Glomerular endothelial cell (primary cell): ENCODE results near the gene LIN9. TPM values are rescaled to one million over a fixed set of nuclear protein-coding genes. Genes with fewer than 3 reads are reported as not detected.

ENCODE experiments used
- DNase-seq: peaks from one replicate; pipeline ENCODE4 v3.0.0-alpha.2; 2011; ENCODE audit warnings: low read depth, low spot score; ENCODE audit errors: extremely low read depth
- total RNA-seq: library from RNA; depleted of rRNA; stranded (reverse); fragments of >200 nt; gene quantifications from 2 replicates; pipeline ENCODE4 v1.2.3, GENCODE V29; 2015

The LIN9 gene
- total RNA-seq, 1 donor from 2014 or later, result 3.6 TPM

DNA sequence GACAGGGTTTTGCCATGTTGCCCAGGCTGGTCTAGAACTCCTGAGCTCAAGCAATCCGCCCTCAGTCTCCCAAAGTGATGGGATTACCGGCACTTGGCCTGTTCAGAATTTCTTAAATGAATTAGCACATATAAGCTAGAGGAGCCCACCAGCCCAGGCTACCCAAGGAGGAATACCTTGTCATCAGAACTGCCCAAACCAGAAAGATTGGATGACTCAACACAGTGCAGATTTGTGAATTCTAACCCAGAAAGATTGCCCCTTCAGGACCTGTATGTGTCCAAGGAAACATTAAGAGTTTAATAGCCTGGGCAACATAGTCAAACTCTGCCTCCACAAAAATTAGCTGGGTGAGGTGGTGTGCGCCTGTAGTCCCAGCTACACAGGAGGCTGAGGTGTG, 14.0 kb upstream of the LIN9 start:
- no peak for DNase-seq

DNA sequence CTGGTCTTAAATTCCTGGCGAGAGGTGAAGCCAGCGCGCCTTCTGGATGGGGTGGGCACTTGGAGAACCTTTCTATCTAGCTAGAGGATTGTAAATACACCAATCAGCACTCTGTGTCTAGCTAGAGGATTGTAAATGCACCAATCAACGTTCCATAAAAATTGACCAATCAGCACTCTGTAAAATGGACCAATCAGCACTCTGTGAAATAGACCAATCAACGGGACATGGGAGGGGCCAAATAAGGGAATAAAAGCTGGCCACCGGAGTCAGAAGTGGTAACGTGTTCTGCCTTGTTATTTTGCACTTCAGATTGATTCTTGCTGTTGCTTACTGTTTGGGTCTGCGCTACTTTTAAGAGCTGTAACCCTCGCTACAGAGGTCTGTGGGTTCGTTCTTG, 12.0 kb upstream of the LIN9 start:
- no peak for DNase-seq

DNA sequence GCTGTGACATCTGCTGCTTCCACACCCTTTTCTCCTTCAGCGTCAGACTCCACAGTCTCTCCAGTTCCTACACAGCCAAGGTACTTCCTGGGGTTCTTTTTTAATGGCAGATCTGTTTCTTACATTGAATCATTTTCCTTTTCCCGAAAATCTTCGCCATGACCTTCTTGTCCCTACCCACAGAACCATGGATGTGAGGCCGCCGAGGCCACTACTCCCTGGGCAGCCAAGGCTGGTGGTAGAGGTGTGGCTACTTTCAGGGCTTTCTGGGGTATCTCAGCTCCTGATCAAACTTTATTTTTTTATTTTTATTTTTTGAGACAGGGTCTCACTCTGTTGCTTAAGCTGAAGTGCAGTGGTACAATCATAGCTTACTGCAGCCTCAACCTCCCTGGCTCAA, 9.5 kb upstream of the LIN9 start:
- DNase-seq, result no peak

DNA sequence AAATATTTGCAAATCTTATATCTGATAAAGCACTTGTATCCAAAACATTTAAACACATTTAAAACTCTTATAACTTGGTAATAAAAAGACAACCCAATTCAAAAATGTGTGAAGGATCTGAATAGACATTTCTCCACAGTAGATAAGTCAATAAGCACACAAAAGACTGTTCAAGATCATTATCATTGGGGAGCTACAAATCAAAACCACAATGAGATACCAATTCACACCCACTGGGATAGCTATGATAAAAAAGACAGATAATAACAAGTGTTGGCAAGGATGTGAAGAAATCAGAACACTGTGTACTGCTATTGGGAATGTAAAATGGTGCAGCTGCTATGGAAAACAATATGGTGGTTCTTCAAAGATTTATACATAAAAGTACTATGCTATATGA, 5.1 kb upstream of the LIN9 start:
- DNase-seq, result no peak

DNA sequence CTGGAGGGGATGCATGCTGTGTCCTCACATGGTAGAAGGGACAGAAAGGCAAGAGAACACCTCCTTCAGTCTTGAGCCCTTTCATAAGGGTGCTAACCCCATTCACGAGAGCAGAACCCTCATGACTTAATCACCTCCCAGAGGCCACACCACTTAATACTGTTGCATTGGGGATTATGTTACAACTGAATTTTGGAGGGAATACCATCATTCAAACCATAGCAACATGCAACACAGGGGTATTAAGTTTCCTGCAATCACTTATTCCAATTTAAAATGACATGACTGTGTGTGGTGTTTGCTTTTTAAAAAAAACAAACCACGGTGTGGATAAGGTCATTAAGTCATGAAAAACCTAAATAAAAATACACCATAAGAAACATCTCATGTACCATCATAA, 3.1 kb upstream of the LIN9 start:
- no peak for DNase-seq

DNA sequence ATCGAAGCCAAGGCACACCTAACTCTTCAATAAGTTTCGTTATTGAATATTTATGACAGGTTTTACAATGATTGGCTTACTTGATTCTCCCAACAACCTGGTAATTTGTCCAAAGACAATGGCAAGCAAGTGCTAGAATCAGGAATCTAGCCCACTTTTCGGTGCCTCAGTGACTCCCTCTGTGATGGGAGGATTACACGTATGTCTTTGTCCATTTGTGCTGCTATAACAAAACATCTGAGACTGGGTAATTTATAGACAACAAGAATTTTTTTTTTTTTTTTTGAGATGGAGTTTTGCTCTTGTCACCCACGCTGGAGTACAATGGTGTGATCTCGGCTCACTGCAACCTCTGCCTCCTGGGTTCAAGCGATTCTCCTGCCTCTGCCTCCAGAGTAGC, 2.4 kb upstream of the LIN9 start:
- no peak for DNase-seq

DNA sequence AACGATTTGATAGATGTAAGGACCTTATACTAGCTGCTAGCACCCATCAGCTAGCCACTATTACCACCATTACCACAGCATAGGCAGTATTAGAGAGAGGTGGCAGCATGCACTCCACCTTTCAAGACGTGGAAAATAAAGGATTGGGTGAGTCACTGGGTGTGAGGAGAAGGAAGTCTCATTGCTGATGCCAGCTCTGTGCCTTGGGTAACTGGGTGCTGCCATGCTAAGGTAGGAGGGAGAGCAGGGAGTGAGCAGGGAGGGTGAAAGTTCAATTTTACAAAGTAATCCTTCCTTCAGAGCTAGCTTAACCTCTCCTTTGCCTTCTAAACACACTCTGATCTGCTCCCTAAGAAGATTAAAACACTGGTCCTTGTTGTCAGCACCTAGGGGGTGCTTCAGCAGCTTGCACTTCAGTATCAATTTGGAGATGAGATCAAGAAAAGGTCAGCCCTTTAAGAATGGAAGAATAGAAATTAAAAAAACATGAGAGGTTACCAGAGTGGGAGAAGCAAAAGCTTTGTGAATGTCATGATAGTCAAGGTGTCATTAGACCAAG, 1.8 kb upstream of the LIN9 start:
- DNase-seq, result no peak

DNA sequence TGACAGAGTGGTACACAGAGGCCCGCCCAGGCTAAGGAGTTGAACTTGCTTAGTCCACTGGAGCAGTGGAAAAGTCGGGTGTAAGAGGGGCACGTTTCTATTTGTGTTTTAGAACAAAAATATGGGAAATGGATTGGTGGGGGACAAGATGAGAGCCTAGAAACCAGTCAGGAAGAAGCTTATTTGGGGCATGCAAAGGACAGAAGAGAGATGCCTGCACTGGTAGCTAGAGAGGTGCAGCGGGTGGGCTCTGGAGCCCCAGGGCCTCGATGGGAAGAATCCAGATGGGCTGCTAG, 1.2 kb upstream of the LIN9 start:
- no peak for DNase-seq

DNA sequence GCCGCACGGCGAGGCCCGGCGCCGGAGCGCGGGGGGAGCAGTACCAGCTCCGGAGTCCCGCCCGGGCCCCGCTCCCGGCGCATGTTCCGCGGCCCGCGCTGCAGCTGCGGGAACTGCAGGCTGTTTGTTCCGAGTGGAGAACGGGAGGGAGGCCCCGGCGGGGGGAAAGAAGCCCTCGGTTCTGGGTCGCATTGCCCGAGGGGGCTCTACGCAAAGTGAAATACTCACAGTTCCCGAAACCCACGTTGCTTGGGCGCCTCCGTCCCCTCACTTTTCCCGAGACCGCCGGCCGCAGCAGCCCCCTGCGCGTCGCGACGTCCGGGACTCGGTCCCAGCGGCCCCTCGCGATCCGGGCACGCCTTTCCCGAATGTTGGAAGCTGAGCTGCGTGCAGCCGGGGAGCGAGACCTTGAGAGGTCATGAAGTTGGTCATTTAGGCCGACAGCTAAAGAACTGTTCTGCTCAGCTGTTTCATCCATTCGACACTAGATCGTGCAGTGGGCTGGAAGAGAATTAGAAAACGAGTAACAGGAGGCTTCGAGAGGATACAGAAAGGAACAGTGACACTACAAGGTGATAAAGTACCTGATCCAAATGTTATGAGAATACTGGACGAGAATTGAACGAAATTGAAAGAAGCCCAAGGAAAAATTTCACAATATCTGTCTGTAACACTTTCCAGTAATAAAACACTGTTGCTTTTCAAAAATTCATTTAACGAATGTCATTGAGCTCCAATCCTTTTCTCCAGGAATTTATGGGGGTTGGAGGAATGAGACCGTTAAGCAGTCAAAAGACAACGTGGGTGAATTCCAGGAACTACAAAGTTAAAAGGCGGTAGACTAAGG, 657 bp upstream of the LIN9 start:
- DNase-seq, result no peak

DNA sequence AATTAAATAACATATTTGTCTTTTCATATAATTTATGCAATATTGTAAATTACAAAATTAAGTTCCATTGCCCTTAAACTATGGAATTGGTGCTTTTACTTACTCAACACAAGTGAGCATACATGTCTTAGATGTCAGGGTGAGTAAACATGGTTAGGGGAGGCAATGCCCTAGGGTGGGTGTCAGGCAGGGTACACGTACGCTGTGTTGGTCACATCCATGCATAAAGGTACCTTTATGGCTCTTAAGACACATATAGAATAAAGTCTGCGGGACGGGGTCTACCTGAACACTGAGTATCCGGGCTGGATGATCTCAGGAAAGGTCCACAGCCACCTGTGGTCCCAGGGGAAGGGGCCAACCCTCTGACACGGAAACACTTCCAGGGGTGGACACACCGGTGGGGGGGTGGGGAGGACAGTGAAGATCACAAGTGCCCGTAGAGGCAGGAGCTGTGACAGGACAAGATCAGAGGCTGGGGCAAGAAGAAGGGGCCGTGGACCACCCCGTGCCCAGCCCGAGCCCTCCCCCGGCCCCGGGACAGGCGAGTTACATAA, 720 bp downstream of the LIN9 start:
- DNase-seq, result no peak

DNA sequence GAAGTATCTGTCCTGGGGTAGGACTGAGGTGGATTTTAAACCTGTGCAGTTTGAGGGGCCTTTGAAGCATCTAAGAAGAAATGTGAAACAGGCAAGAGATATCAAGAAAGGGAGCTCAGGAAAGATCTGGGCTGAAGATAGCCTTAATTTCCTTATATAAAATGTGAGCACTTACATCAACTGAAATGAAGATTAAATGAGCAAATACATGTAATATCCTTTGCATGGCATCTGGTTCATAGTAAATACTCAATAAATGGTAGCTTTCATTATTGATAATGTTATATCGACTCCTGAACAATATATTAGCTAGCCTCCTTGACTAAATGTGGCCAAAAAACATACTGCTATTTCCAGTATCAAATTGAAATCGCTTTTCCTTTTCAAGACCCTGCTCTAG, 2.5 kb downstream of the LIN9 start:
- no peak for DNase-seq

DNA sequence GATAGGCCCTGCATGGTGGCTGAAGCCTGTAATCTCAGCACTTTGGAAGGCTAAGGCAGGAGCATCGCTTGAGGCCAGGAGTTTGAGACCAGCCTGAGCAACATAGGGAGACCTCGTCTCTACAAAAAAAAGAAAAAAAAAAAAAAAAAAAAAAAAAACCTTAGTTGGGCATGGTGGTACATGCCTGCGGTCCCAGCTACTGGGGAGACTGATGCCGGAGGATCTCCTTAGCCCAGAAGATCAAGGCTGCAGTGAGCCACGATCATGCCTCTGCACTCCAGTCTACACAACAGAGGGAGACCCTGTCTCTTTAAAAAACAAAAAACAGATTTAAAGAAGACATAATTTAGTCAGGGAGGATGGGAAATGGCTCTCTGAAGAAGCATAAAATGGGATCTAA, 3.8 kb downstream of the LIN9 start:
- no peak for DNase-seq

DNA sequence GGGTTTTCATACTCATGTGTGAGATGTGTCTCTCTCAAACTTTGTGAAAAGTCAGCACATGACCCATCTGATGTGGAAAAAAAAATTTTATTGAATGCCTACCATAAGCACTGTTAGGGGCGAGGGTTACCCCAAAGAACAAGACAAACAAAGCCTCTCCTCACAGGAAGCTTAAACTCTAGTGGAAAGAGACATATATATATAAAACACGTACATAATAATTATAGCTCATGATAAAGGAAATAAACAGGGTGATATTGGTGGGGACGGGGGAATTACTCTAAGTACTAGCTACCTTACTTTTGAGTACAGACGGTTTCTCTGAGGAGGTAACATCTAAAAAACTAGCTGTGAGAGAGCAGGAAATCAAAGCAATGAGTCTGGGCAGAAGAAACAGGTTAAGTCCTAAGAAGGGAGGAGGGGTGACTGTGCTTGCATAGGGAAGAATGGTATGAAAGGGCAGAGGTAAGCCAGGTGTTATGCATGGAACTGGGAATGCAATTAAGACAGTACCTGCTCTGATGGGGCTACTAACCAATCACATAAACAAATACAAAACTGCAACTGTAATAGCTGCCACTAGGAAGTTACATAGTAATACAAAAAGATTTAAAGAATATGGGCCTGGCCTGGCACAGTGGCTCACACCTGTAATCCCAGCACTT, 4.5 kb downstream of the LIN9 start:
- DNase-seq, result no peak

DNA sequence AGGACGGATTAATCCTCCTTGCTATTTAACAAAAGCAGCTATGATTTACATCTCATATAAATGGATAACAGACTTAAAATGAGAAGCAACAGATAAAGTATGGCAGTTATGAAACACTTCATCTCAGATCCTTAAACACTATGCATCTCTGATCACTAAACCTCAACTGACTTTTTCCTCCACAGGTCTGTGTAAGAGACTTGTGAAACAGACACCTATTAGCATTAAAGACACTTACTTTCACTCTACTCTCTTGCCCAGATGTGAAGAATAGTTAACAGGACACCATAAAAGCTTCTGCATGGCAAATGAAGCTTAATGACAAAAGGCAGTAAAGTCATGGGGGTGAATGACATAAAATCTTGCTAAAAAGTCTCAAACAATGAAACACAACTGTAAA, 6.2 kb downstream of the LIN9 start:
- DNase-seq, result no peak

DNA sequence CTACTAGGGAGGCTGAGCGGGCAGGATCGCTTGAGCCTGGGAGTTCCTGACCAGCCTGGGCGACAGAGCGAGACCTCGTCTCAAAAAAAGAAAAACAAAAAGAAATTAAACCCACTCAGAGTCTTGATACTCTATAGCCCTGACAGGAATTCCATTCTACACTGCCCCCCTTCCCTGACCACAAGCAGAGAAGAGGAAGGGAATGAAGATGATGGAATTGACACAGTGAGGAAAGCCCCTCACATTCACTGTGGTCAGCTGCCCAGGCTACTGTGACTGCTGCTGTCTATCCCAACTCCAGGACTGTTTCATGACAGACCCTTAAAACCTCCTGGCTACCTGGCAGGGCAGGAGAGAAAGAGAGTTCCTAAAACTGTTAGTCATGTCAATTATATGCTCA, 12.1 kb downstream of the LIN9 start:
- no peak for DNase-seq

DNA sequence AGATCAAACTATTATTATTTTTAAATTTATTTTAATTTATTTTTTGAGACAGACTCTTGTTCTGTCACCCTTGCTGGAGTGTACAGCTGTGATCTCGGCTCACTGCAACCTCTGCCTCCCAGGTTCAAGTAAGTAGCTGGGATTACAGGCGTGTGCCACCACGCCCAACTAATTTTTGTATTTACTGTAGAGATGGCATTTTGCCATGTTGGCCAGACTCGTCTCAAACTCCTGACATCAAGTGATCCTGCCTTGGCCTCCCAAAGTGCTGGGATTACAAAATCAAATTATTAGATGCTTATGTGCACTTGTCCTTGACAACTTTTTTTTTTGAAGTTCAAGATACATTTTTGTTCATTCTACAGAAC, 15.4 kb downstream of the LIN9 start:
- no peak for DNase-seq

DNA sequence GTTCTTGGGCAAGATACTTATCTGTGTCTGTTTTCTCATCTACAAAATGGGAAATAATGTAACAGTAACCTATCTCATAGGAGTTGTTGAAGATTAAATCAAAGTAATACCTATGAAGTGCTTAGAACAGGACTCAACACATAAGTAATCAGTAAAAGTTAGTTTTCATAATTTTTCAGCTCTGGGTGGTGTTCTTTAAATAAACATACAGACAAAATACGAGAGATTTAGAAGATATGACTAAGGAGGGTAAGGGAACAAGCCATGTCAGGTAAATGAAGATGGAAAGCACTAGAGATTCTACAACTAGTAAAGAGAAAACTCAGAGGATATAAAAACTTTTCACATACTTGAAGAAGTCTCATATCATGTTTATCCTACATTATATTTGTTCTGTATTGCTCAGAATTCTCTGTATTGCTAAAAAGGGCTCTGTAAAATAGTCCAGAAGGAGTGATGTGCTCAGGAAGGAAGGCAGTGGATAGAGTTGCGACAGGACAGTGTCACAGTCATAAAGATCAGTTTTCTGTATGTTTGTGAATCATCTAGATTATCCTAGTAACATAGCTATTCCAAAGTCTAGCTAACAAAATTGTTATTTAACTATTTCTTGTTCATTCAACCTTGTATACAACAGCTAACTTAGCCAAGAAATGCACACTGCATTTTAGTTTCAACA, 16.0 kb downstream of the LIN9 start:
- DNase-seq, result no peak

DNA sequence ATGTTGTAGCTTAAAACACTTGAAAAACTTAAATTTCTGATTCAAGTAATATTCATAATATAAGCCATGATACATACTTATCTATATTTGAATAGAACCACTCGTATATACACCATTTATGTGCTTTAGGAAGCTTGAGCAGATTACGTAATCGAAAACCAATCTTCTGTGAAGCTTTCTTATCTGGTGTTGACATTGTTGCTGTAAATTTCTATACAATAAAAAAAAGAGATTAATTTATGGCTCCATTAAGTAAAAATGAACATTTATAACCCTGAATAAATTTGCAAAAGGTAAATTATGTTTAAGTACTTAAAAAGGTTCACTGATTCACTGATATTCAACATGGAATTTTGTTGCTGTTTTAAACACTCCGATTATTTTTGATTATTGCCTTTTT, 21.4 kb downstream of the LIN9 start:
- DNase-seq, result no peak

DNA sequence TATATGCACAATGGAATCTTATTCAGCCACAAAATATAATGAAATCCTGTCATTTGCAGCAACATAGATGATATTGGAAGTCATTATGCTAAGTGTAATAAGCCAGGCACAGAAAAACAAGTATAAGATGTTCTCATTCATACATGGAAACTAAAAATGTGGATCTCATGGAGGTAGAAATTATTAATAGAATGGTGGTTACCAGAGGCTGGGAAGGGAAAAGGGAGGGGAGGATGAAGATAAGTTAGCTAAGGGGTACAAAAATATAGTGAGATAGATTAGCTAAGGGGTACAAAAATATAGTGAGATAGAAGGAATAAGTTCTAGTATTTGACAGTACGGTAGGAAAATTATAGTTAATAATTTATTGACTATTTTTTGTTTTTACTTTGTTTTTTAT, 27.9 kb downstream of the LIN9 start:
- no peak for DNase-seq

DNA sequence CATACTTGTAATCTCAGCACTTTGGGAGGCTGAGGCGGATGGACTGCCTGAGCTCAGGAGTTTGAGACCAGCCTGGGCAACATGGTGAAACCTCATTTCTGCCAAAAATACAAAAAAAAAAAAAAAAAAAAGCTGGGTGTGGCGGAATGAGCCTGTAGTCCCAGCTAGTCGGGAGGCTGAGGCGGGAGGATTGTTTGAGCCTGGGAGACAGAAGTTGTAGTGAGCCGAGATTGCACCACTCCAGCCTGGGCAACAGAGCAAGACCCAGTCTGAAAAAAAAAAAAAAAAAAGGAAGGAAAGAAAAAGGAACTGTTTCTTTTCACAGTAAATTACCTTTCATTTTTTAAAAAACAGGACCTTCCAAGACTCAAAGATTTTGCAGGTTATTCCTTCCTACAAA, 29.5 kb downstream of the LIN9 start:
- no peak for DNase-seq

DNA sequence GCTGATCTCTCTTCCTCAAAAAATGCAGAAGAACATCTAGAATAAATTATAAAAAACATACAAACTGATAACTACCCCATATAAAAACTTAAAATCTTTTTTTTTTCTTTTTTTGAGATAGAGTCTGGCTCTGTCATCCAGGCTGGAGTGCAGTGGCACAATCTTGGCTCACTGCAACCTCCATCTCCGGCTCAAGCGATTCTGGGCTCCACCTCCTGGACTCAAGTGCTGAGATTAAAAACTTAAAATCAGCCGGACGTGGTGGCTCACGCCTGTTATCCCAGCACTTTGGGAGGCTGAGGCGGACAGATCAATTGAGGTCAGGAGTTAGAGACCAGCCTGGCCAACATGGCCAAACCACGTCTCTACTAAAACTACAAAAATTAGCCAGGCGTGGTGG, 31.1 kb downstream of the LIN9 start:
- no peak for DNase-seq

DNA sequence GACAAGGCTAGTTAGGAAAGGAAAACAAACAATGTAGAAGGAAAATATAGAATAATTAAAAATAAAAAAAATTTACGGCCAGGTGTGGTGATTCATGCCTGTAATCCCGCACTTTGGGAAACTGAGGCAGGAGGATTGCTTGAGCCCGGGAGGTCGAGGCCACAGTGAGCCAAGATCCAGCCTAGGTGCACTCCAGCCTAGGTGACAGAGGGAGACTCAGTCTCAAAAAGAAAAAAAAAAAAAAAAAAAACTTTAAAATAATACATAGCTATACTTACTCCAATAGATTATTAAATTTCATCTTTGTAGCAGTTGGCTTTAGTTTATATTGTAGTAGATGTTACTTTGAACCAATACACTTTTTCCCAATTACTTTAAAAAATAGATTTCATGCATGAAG, 32.0 kb downstream of the LIN9 start:
- no peak for DNase-seq
